ENCODE measurements around the gene MMP15. TPM values are rescaled to one million over a fixed set of nuclear protein-coding genes. Genes with fewer than 3 reads are reported as not detected.

Gene MMP15
- total and polyA plus RNA-seq, 4 donors = 0.82 to 5.9 (median 3.8) TPM

- Histone ChIP-seq H3K27ac (ENCODE audit: low read depth in 1 of 2, low read length in 2 of 2) (no peak overlapping the region), H3K9me3 (ENCODE audit: control insufficient read depth, low read length) (no peaks in the 10 kb centered on the region), H3K4me1 (ENCODE audit: control insufficient read depth in 1 of 2, insufficient read depth in 2 of 2, low read length in 2 of 2) (no peaks in the 10 kb centered on the region), H3K4me3 (ENCODE audit: low read length in 2 of 2) (peak overlapping the region in 1 of 2 donors; percentile 36), H3K27me3 (ENCODE audit: control insufficient read depth in 1 of 2, insufficient read depth in 2 of 2, low read length in 1 of 2) (no peaks in the 10 kb centered on the region), H3K36me3 (ENCODE audit: control insufficient read depth in 1 of 2, insufficient read depth in 2 of 2, low read length in 1 of 2) (no peaks in the 10 kb centered on the region)
- peak in 1 of 2 donors; percentile 78 for DNase-seq
- intact Hi-C loops (cut with DNase I) = no loop called here
- 25 to 28% methylated on average over 56 to 62 of the region's 62 CpGs for WGBS, 2 donors
- ATAC-seq (ENCODE audit: low FRiP score) = peak; percentile 58
These were observed 40.1 kb upstream of the MMP15 start for GRCh38 chr16:57985204-57986181.

DNA sequence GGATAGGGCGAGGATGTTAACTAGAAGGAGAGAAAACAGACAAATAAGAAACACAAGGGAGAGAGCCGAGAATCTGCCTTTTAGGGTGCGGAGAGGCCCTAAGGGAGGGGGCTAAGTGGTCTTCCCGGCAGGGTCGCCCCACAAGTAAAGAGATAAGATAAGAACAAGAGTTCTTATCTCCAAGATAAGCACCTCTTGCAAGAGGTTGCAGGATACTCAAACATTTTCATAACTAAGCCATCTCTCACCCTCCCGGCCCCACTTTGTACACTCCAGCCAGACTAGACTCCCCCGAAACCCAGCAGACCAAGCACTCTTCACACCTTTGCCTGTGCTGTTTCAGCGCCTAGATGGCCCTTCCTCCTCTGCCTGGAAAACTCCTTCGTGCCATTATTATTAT, 39.4 kb upstream of the MMP15 start:
- Histone ChIP-seq H3K4me3 (ENCODE audit: low read length in 2 of 2) (no peak overlapping the region), H3K27ac (ENCODE audit: low read depth in 1 of 2, low read length in 2 of 2) (no peak overlapping the region), H3K4me1 (ENCODE audit: control insufficient read depth in 1 of 2, insufficient read depth in 2 of 2, low read length in 2 of 2) (no peaks in the 10 kb centered on the region), H3K36me3 (ENCODE audit: control insufficient read depth in 1 of 2, insufficient read depth in 2 of 2, low read length in 1 of 2) (no peaks in the 10 kb centered on the region), H3K27me3 (ENCODE audit: control insufficient read depth in 1 of 2, insufficient read depth in 2 of 2, low read length in 1 of 2) (no peaks in the 10 kb centered on the region), H3K9me3 (ENCODE audit: control insufficient read depth, low read length) (no peaks in the 10 kb centered on the region)
- DNase-seq (peak in 1 of 2 donors; percentile 22), ATAC-seq (ENCODE audit: low FRiP score) (no peak)
- intact Hi-C loops (cut with DNase I) = no loop called here
- WGBS, 2 donors = 73 to 84% methylated on average over 9 of the region's 9 CpGs

GRCh38 chr16:57987441-57988177, 37.9 kb upstream of the MMP15 start:
- WGBS, 2 donors = 95 to 96% methylated on average over 8 of the region's 8 CpGs

GRCh38 chr16:57988929-57989328, 36.6 kb upstream of the MMP15 start:
- 0 to 7% methylated on average over 1 of the region's 1 CpG for WGBS, 2 donors
- DNase-seq = peak in 1 of 2 donors; percentile 60
- intact Hi-C loops (cut with DNase I) = no loop called here
- H3K4me3 ChIP-seq (ENCODE audit: low read length in 2 of 2) = no peak overlapping the region
- H3K9me3 ChIP-seq (ENCODE audit: control insufficient read depth, low read length) = no peaks in the 10 kb centered on the region
- no peaks in the 10 kb centered on the region for H3K27me3 ChIP-seq (ENCODE audit: control insufficient read depth in 1 of 2, insufficient read depth in 2 of 2, low read length in 1 of 2)
- no peak overlapping the region for H3K27ac ChIP-seq (ENCODE audit: low read depth in 1 of 2, low read length in 2 of 2)
- ATAC-seq (ENCODE audit: low FRiP score) = no peak
- no peaks in the 10 kb centered on the region for H3K4me1 ChIP-seq (ENCODE audit: control insufficient read depth in 1 of 2, insufficient read depth in 2 of 2, low read length in 2 of 2)
- H3K36me3 ChIP-seq (ENCODE audit: control insufficient read depth in 1 of 2, insufficient read depth in 2 of 2, low read length in 1 of 2) = no peaks in the 10 kb centered on the region

More at GRCh38 chr16:57987441-57988177, 37.9 kb upstream of the MMP15 start:
- Histone ChIP-seq H3K4me3 (ENCODE audit: low read length in 2 of 2) (no peak overlapping the region), H3K27me3 (ENCODE audit: control insufficient read depth in 1 of 2, insufficient read depth in 2 of 2, low read length in 1 of 2) (no peaks in the 10 kb centered on the region), H3K36me3 (ENCODE audit: control insufficient read depth in 1 of 2, insufficient read depth in 2 of 2, low read length in 1 of 2) (no peaks in the 10 kb centered on the region), H3K27ac (ENCODE audit: low read depth in 1 of 2, low read length in 2 of 2) (no peak overlapping the region), H3K4me1 (ENCODE audit: control insufficient read depth in 1 of 2, insufficient read depth in 2 of 2, low read length in 2 of 2) (no peaks in the 10 kb centered on the region), H3K9me3 (ENCODE audit: control insufficient read depth, low read length) (no peaks in the 10 kb centered on the region)
- intact Hi-C loops (cut with DNase I) = no loop called here
- no peak for ATAC-seq (ENCODE audit: low FRiP score)
- peak in 1 of 2 donors; percentile 47 for DNase-seq

DNA sequence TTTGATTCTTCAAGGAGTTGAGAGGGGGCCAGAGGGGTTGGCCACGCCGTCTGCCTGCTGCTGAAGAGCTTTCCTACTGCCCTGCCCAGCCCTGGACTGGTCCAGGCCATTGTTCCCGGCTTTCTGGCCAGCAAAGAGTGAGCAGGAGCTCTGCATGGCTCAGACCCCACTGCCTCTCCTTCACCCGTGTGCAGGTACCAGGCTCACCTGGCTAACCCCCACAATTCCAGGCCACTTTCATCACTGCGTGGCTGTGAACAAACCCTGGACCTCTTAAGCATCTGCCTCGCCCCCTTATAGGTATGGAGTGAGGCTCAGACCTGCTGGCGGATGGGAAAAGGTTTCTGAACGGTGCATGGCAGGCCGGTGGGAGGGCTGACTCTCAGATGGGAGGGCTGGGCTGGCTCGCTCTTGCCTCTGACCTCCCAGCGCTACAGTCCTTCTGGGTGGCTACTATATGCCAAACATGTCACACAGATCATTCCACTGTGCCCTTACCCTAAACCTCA, 33.9 kb upstream of the MMP15 start:
- 90 to 94% methylated on average over 11 of the region's 11 CpGs for WGBS, 2 donors
- H3K27ac ChIP-seq (ENCODE audit: low read depth in 1 of 2, low read length in 2 of 2) = no peak overlapping the region
- H3K36me3 ChIP-seq (ENCODE audit: control insufficient read depth in 1 of 2, insufficient read depth in 2 of 2, low read length in 1 of 2) = peaks cover 0 to 4% of the 10 kb centered on the region in 2 donors
- DNase-seq (peak in 1 of 2 donors; percentile 31), ATAC-seq (ENCODE audit: low FRiP score) (no peak)
- intact Hi-C loops (cut with DNase I) = no loop called here
- no peaks in the 10 kb centered on the region for H3K9me3 ChIP-seq (ENCODE audit: control insufficient read depth, low read length)
- no peaks in the 10 kb centered on the region for H3K27me3 ChIP-seq (ENCODE audit: control insufficient read depth in 1 of 2, insufficient read depth in 2 of 2, low read length in 1 of 2)
- H3K4me3 ChIP-seq (ENCODE audit: low read length in 2 of 2) = no peak overlapping the region
- no peaks in the 10 kb centered on the region for H3K4me1 ChIP-seq (ENCODE audit: control insufficient read depth in 1 of 2, insufficient read depth in 2 of 2, low read length in 2 of 2)

DNA sequence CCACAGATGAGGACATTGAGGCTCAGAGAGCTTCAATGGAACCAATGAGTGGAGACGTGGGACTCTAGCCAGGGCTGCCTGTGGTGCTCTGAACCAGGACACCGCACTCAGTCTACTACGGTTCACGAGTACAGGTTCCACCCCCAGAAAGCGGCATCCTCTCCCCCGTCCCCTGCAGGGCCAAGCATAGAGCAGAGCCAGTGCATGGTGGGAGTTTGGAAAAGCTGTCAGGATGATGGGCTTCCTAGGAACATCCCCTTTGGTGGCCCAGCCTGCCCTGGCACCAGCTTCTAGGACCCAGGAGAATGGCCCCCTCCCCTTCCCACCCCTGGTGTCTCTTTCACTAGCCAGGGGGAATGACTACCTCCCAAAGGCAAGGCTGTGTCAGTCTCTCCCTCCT, 33.5 kb upstream of the MMP15 start:
- Histone ChIP-seq H3K27me3 (ENCODE audit: control insufficient read depth in 1 of 2, insufficient read depth in 2 of 2, low read length in 1 of 2) (no peaks in the 10 kb centered on the region), H3K27ac (ENCODE audit: low read depth in 1 of 2, low read length in 2 of 2) (no peak overlapping the region), H3K4me3 (ENCODE audit: low read length in 2 of 2) (no peak overlapping the region), H3K9me3 (ENCODE audit: control insufficient read depth, low read length) (no peaks in the 10 kb centered on the region), H3K36me3 (ENCODE audit: control insufficient read depth in 1 of 2, insufficient read depth in 2 of 2, low read length in 1 of 2) (peaks cover 0 to 4% of the 10 kb centered on the region in 2 donors), H3K4me1 (ENCODE audit: control insufficient read depth in 1 of 2, insufficient read depth in 2 of 2, low read length in 2 of 2) (no peaks in the 10 kb centered on the region)
- intact Hi-C loops (cut with DNase I) = no loop called here
- WGBS, 2 donors = 94% methylated on average over 6 of the region's 6 CpGs
- ATAC-seq (ENCODE audit: low FRiP score) (no peak), DNase-seq (peak in 1 of 2 donors; percentile 25)

DNA sequence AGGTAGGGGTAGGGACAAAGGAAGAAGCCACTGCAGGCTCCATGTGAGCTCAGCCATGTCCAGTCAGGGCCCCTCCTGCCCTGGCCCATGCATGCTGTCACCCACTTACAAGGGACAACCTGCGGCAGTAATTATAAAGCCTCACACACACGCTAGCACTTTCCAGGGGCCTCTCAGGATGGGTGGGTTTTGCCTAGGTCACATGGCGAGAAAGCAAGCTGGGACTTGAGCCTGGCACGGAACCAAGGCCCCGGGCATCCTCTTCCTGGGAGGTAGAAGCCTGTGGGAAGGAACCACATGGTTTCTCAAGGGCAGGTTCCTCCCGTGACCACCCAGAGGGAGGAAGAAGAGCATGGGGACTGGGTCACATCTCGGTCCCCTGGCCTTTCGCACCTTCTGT, 32.1 kb upstream of the MMP15 start:
- peaks cover 0 to 4% of the 10 kb centered on the region in 2 donors for H3K36me3 ChIP-seq (ENCODE audit: control insufficient read depth in 1 of 2, insufficient read depth in 2 of 2, low read length in 1 of 2)
- DNase-seq (no peak), ATAC-seq (ENCODE audit: low FRiP score) (no peak)
- no peak overlapping the region for H3K4me3 ChIP-seq (ENCODE audit: low read length in 2 of 2)
- intact Hi-C loops (cut with DNase I) = no loop called here
- H3K4me1 ChIP-seq (ENCODE audit: control insufficient read depth in 1 of 2, insufficient read depth in 2 of 2, low read length in 2 of 2) = no peaks in the 10 kb centered on the region
- no peak overlapping the region for H3K27ac ChIP-seq (ENCODE audit: low read depth in 1 of 2, low read length in 2 of 2)
- 80 to 86% methylated on average over 8 of the region's 8 CpGs for WGBS, 2 donors
- H3K27me3 ChIP-seq (ENCODE audit: control insufficient read depth in 1 of 2, insufficient read depth in 2 of 2, low read length in 1 of 2) = no peaks in the 10 kb centered on the region
- H3K9me3 ChIP-seq (ENCODE audit: control insufficient read depth, low read length) = no peaks in the 10 kb centered on the region

DNA sequence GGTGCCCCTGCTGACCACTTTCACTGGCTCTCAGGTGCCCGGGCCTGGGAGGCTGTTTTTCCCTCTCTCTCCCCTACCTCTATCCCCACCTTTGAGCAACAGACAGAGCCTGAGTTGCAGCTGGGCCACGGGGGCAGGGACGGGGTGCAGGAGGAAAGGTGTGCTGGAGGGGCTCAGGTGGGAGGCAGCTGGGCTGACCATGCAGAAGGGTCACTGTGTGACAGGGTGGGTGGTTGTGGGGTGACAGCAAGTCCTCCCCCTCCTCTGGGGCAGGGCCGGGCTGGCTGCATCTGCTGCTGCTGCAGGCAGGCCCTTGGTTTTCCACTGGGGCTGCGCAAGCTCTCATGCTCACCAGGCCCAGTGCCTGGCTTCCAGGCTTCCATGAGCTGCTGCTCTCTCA, 31.7 kb upstream of the MMP15 start:
- Histone ChIP-seq H3K9me3 (ENCODE audit: control insufficient read depth, low read length) (no peaks in the 10 kb centered on the region), H3K27me3 (ENCODE audit: control insufficient read depth in 1 of 2, insufficient read depth in 2 of 2, low read length in 1 of 2) (no peaks in the 10 kb centered on the region), H3K36me3 (ENCODE audit: control insufficient read depth in 1 of 2, insufficient read depth in 2 of 2, low read length in 1 of 2) (peaks cover 0 to 4% of the 10 kb centered on the region in 2 donors), H3K4me3 (ENCODE audit: low read length in 2 of 2) (no peak overlapping the region), H3K27ac (ENCODE audit: low read depth in 1 of 2, low read length in 2 of 2) (no peak overlapping the region), H3K4me1 (ENCODE audit: control insufficient read depth in 1 of 2, insufficient read depth in 2 of 2, low read length in 2 of 2) (no peaks in the 10 kb centered on the region)
- 85 to 94% methylated on average over 5 of the region's 5 CpGs for WGBS, 2 donors
- ATAC-seq (ENCODE audit: low FRiP score) (no peak), DNase-seq (peak in 1 of 2 donors; percentile 67)
- intact Hi-C loops (cut with DNase I) = no loop called here

Data from aorta (tissue), 5 donors.